Measurements from ENCODE around the gene MARF1.

GRCh38 chr16:15574614-15574948, 68.4 kb downstream of the MARF1 start:
- TF ChIP-seq CTCF (IDR thresholded peaks at IDR 0.05; ENCODE audit: low read depth, low read length) (no peak), POLR2A (IDR thresholded peaks at IDR 0.05; ENCODE audit: extremely low read depth, insufficient read length) (no peak), MYC (IDR thresholded peaks at IDR 0.05; ENCODE audit: low read depth, low read length) (no peak)
